ENCODE measurements around the gene FBXW8.

The FBXW8 gene

GRCh38 chr12:117036046-117036445, 125.3 kb downstream of the FBXW8 start:
- no peak overlapping the region for H3K4me3 ChIP-seq (ENCODE audit: low read depth, low read length)
- no peak for TF ChIP-seq CTCF (IDR thresholded peaks at IDR 0.05; ENCODE audit: low read depth, low read length, missing control alignments)
- DNase-seq (ENCODE audit: low read depth) = no peak

GRCh38 chr12:117036547-117036946, 125.8 kb downstream of the FBXW8 start:
- H3K4me3 ChIP-seq (ENCODE audit: low read depth, low read length) = no peak overlapping the region
- TF ChIP-seq CTCF (IDR thresholded peaks at IDR 0.05; ENCODE audit: low read depth, low read length, missing control alignments) = no peak
- no peak for DNase-seq (ENCODE audit: low read depth)

- no peak for TF ChIP-seq CTCF (IDR thresholded peaks at IDR 0.05; ENCODE audit: low read depth, low read length, missing control alignments)
- no peak overlapping the region for H3K4me3 ChIP-seq (ENCODE audit: low read depth, low read length)
- DNase-seq (ENCODE audit: low read depth) = no peak
Measured at GRCh38 chr12:117037289-117038022, 126.7 kb downstream of the FBXW8 start.

- no peak overlapping the region for H3K4me3 ChIP-seq (ENCODE audit: low read depth, low read length)
- DNase-seq (ENCODE audit: low read depth) = no peak
- TF ChIP-seq CTCF (IDR thresholded peaks at IDR 0.05; ENCODE audit: low read depth, low read length, missing control alignments) = no peak
Measured at GRCh38 chr12:117038023-117038680, 127.4 kb downstream of the FBXW8 start.

GRCh38 chr12:117038919-117039318, 128.2 kb downstream of the FBXW8 start:
- no peak for TF ChIP-seq CTCF (IDR thresholded peaks at IDR 0.05; ENCODE audit: low read depth, low read length, missing control alignments)
- DNase-seq (ENCODE audit: low read depth) = no peak

GRCh38 chr12:117039891-117040309, 129.2 kb downstream of the FBXW8 start:
- H3K4me3 ChIP-seq (ENCODE audit: low read depth, low read length) = no peak overlapping the region
- no peak for DNase-seq (ENCODE audit: low read depth)
- TF ChIP-seq CTCF (IDR thresholded peaks at IDR 0.05; ENCODE audit: low read depth, low read length, missing control alignments) = no peak

More at GRCh38 chr12:117038919-117039318, 128.2 kb downstream of the FBXW8 start:
- no peak overlapping the region for H3K4me3 ChIP-seq (ENCODE audit: low read depth, low read length)

All from GM12864 (cell line).